ENCODE results near the gene PLA2G15.

Gene PLA2G15

GRCh38 chr16:68244903-68245853 lies at the start of gene PLA2G15:
TSS of gene PLA2G15 (plus strand) at chr16:68245373. CDS start at chr16:68245427, 54 bp downstream.
- in situ Hi-C loops (cut with MboI; ENCODE audit: low sequenced_read_pairs): no loop called here

GRCh38 chr16:68197250-68197649 lies 47.9 kb upstream of the PLA2G15 start:
- in situ Hi-C loops (cut with MboI; ENCODE audit: low sequenced_read_pairs): no loop called here

- in situ Hi-C loops (cut with MboI; ENCODE audit: low sequenced_read_pairs): no loop called here
Measured at GRCh38 chr16:68200088-68200783, 44.9 kb upstream of the PLA2G15 start.

GRCh38 chr16:68202091-68202519 lies 43.1 kb upstream of the PLA2G15 start:
- in situ Hi-C loops (cut with MboI; ENCODE audit: low sequenced_read_pairs): no loop called here

GRCh38 chr16:68206245-68206644 lies 38.9 kb upstream of the PLA2G15 start:
- in situ Hi-C loops (cut with MboI; ENCODE audit: low sequenced_read_pairs): no loop called here

GRCh38 chr16:68214726-68215125 lies 30.4 kb upstream of the PLA2G15 start:
- in situ Hi-C loops (cut with MboI; ENCODE audit: low sequenced_read_pairs): no loop called here

GRCh38 chr16:68215302-68215701 lies 29.9 kb upstream of the PLA2G15 start:
- in situ Hi-C loops (cut with MboI; ENCODE audit: low sequenced_read_pairs): no loop called here

GRCh38 chr16:68216240-68216639 lies 28.9 kb upstream of the PLA2G15 start:
- in situ Hi-C loops (cut with MboI; ENCODE audit: low sequenced_read_pairs): no loop called here

GRCh38 chr16:68217506-68217905 lies 27.7 kb upstream of the PLA2G15 start:
- in situ Hi-C loops (cut with MboI; ENCODE audit: low sequenced_read_pairs): no loop called here

GRCh38 chr16:68219725-68220351 lies 25.3 kb upstream of the PLA2G15 start:
- in situ Hi-C loops (cut with MboI; ENCODE audit: low sequenced_read_pairs): no loop called here

GRCh38 chr16:68223072-68223471 lies 22.1 kb upstream of the PLA2G15 start:
- in situ Hi-C loops (cut with MboI; ENCODE audit: low sequenced_read_pairs): no loop called here

- in situ Hi-C loops (cut with MboI; ENCODE audit: low sequenced_read_pairs): no loop called here
Measured at GRCh38 chr16:68226116-68226515, 19.1 kb upstream of the PLA2G15 start.

- in situ Hi-C loops (cut with MboI; ENCODE audit: low sequenced_read_pairs): no loop called here
Measured at GRCh38 chr16:68227183-68227793, 17.9 kb upstream of the PLA2G15 start.

GRCh38 chr16:68227850-68228553 lies 17.2 kb upstream of the PLA2G15 start:
- in situ Hi-C loops (cut with MboI; ENCODE audit: low sequenced_read_pairs): no loop called here

GRCh38 chr16:68228652-68229051 lies 16.5 kb upstream of the PLA2G15 start:
- in situ Hi-C loops (cut with MboI; ENCODE audit: low sequenced_read_pairs): no loop called here

GRCh38 chr16:68229431-68230175 lies 15.6 kb upstream of the PLA2G15 start:
- in situ Hi-C loops (cut with MboI; ENCODE audit: low sequenced_read_pairs): no loop called here

GRCh38 chr16:68230176-68230571 lies 15.0 kb upstream of the PLA2G15 start:
- in situ Hi-C loops (cut with MboI; ENCODE audit: low sequenced_read_pairs): no loop called here

GRCh38 chr16:68230956-68231355 lies 14.2 kb upstream of the PLA2G15 start:
- in situ Hi-C loops (cut with MboI; ENCODE audit: low sequenced_read_pairs): no loop called here

GRCh38 chr16:68231384-68232136 lies 13.6 kb upstream of the PLA2G15 start:
- in situ Hi-C loops (cut with MboI; ENCODE audit: low sequenced_read_pairs): no loop called here
